ENCODE data around the gene SPEG. TPM values are rescaled to one million over a fixed set of nuclear protein-coding genes. Genes with fewer than 3 reads are reported as not detected.

Gene SPEG
- total and polyA plus RNA-seq, 2 of the 13 experiments (the other 11 are each of a cell fraction or from before 2014, with no cell fraction given) = 0.18 to 0.24 TPM

DNA sequence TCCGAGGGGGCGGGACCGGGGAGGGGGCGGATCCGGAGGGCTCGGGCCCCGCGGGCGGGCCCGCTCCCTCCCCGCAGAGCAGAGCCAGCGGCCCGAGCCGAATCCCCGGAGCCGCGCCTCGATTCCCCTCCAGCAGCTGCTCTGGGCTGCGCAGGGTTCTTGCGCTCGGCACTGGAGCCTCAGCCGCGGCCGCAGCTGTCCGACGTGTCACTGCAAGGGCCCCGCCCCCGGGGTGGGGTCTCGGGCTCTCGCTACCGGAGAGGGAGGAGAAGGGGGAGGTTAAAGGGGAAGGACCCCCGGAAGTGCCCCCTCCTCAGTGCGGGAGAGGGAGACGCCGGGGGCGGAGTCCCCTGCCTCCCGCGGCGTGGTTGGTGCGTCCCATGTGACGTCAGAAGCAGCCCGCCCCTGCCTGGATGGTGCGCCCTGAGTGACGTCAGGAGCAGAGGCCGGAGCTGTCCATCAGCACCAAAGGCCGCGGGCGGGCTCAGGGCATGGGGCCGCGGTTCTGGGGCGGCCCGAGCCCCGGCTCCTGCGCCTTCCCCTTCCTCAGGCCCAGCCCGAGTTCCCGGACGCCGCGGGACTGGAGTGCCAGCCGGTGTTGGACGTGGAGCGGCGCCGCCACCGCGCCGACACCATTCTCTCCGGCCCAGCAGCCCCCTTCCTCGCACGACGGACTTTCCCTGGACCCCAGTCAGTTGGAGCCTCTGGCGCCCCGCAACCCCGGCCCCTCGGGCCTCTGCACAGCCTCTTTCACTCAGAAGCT, 109.1 kb downstream of the SPEG start, which contains the start of the genes CHPF and TMEM198 (continued):
- TF ChIP-seq ZNF326 (CRISPR knock-in tag; IDR thresholded peaks at IDR 0.05; ENCODE audit: borderline replicate concordance) (0 out of 2 replicates have a peak, but pooled peaks have one; percentile 25), PAX8 (CRISPR knock-in tag; IDR thresholded peaks at IDR 0.05; ENCODE audit: borderline replicate concordance) (peak; percentile 88; the same call in 1 of the 2 replicates), ZNF703 (CRISPR knock-in tag; IDR thresholded peaks at IDR 0.05; ENCODE audit: borderline replicate concordance) (no peak), ZNF260 (CRISPR knock-in tag; IDR thresholded peaks at IDR 0.05; ENCODE audit: borderline replicate concordance, low read depth) (no peak), CHD2 (IDR thresholded peaks at IDR 0.05; ENCODE audit: low read depth, low read length) (0 out of 2 replicates have a peak, but pooled peaks have one; percentile 54), MLLT10 (CRISPR knock-in tag; IDR thresholded peaks at IDR 0.05) (no peak), TSC22D2 (CRISPR knock-in tag; IDR thresholded peaks at IDR 0.05; ENCODE audit: borderline replicate concordance) (peak; percentile 86; the same call in 1 of the 2 replicates), SRSF9 (IDR thresholded peaks at IDR 0.05; ENCODE audit: borderline replicate concordance, insufficient read depth, low read depth, low read length, poor library complexity, severe bottlenecking) (no peak), ZNF619 (CRISPR knock-in tag; IDR thresholded peaks at IDR 0.05) (0 out of 2 replicates have a peak, but pooled peaks have one; percentile 9), NR2F1 (CRISPR knock-in tag; IDR thresholded peaks at IDR 0.05) (peak; percentile 57 to 72), ZNF235 (CRISPR knock-in tag; IDR thresholded peaks at IDR 0.05; ENCODE audit: borderline replicate concordance) (peak; percentile 72; the same call in 1 of the 2 replicates), RFXAP (CRISPR knock-in tag; IDR thresholded peaks at IDR 0.05; ENCODE audit: borderline replicate concordance) (peak; percentile 95; the same call in 1 of the 2 replicates), KLF9 (CRISPR knock-in tag; IDR thresholded peaks at IDR 0.05; ENCODE audit: low read depth) (no peak), JDP2 (CRISPR knock-in tag; IDR thresholded peaks at IDR 0.05; ENCODE audit: borderline replicate concordance) (peak; percentile 29; the same call in 1 of the 2 replicates), JUN (CRISPR knock-in tag; IDR thresholded peaks at IDR 0.05) (peak; percentile 88), TCF7 (IDR thresholded peaks at IDR 0.05; ENCODE audit: low read depth) (no peak), ZNF616 (CRISPR knock-in tag; IDR thresholded peaks at IDR 0.05; ENCODE audit: low read depth) (no peak), MIER2 (CRISPR knock-in tag; IDR thresholded peaks at IDR 0.05) (peak; percentile 99), ARID2 (CRISPR knock-in tag; IDR thresholded peaks at IDR 0.05; ENCODE audit: borderline replicate concordance) (peak; percentile 95; the same call in 1 of the 2 replicates), HNRNPL (IDR thresholded peaks at IDR 0.05; ENCODE audit: low read depth, low read length) (peak; percentile 45; the same call in 1 of the 2 replicates), HNRNPH1 (optimal IDR thresholded peaks at IDR 0.05; ENCODE audit: low read depth, low read length) (no peak)
- TF ChIP-seq, protein P1, sequence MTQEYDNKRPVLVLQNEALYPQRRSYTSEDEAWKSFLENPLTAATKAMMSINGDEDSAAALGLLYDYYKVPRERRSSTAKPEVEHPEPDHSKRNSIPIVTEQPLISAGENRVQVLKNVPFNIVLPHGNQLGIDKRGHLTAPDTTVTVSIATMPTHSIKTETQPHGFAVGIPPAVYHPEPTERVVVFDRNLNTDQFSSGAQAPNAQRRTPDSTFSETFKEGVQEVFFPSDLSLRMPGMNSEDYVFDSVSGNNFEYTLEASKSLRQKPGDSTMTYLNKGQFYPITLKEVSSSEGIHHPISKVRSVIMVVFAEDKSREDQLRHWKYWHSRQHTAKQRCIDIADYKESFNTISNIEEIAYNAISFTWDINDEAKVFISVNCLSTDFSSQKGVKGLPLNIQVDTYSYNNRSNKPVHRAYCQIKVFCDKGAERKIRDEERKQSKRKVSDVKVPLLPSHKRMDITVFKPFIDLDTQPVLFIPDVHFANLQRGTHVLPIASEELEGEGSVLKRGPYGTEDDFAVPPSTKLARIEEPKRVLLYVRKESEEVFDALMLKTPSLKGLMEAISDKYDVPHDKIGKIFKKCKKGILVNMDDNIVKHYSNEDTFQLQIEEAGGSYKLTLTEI (CRISPR knock-in tag; conservative IDR thresholded peaks at IDR 0.05) = no peak
- TF ChIP-seq, protein P2, sequence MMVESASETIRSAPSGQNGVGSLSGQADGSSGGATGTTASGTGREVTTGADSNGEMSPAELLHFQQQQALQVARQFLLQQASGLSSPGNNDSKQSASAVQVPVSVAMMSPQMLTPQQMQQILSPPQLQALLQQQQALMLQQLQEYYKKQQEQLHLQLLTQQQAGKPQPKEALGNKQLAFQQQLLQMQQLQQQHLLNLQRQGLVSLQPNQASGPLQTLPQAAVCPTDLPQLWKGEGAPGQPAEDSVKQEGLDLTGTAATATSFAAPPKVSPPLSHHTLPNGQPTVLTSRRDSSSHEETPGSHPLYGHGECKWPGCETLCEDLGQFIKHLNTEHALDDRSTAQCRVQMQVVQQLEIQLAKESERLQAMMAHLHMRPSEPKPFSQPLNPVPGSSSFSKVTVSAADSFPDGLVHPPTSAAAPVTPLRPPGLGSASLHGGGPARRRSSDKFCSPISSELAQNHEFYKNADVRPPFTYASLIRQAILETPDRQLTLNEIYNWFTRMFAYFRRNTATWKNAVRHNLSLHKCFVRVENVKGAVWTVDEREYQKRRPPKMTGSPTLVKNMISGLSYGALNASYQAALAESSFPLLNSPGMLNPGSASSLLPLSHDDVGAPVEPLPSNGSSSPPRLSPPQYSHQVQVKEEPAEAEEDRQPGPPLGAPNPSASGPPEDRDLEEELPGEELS (CRISPR knock-in tag; IDR thresholded peaks at IDR 0.05) = peak; percentile 68; the same call in 1 of the 2 replicates
- TF ChIP-seq, protein P3, sequence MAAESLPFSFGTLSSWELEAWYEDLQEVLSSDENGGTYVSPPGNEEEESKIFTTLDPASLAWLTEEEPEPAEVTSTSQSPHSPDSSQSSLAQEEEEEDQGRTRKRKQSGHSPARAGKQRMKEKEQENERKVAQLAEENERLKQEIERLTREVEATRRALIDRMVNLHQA (CRISPR knock-in tag; IDR thresholded peaks at IDR 0.05) = no peak
